H1 (cell line): ENCODE data around the gene RAB3A. TPM values are rescaled to one million over a fixed set of nuclear protein-coding genes. Genes with fewer than 3 reads are reported as not detected.

Source experiments
- CTCF ChIA-PET: fragments of 300-600 bp; sonication (Branson Sonifier 250); formaldehyde crosslinking; loops from one replicate; lab custom pipeline; 2021; ENCODE audit not compliant: partially characterized antibody; lab: Charles Lee
- POLR2A ChIA-PET: fragments of 300-600 bp; sonication (Branson Sonifier 250); formaldehyde crosslinking; loops from one replicate; lab custom pipeline; 2021; ENCODE audit warnings: inconsistent platforms; ENCODE audit not compliant: partially characterized antibody; lab: Charles Lee
- DNase-seq, 2 experiments: peaks; one replicate each; pipeline versions ENCODE4 v3.0.0 to v3.0.0-alpha.2; 2010 to 2022; ENCODE audit warnings: low spot score in 2 of 2, low read depth in 1 of 2, mixed read lengths in 1 of 2
- FAIRE-seq: peaks from 2 replicates; lab custom pipeline; 2011; peaks lifted over from hg19 to GRCh38; lab: Jason Lieb, UNC
- H2AFZ ChIP-seq: 2 replicates; pipeline ENCODE4 v1.8.1; 2012; ENCODE audit warnings: low read length, inconsistent platforms
- H2AK5ac ChIP-seq: 2 replicates; pipeline ENCODE4 v1.6.1; 2013; ENCODE audit warnings: low read depth, low read length
- H2BK120ac ChIP-seq: replicated peaks from 2 replicates; pipeline ENCODE3; 2013; ENCODE audit warnings: low read depth, low read length, inconsistent platforms
- H2BK12ac ChIP-seq: 2 replicates; pipeline ENCODE4 v1.6.1; 2013; ENCODE audit warnings: low read depth, low read length
- H2BK15ac ChIP-seq: 2 replicates; pipeline ENCODE4 v1.6.1; 2013; ENCODE audit warnings: low read length
- H2BK20ac ChIP-seq: 2 replicates; pipeline ENCODE4 v1.6.1; 2013; ENCODE audit warnings: low read length
- H2BK5ac ChIP-seq: 2 replicates; pipeline ENCODE4 v1.6.1; 2013; ENCODE audit warnings: low read depth, low read length
- H3K14ac ChIP-seq: 2 replicates; pipeline ENCODE4 v1.6.1; 2013; ENCODE audit warnings: inconsistent platforms; ENCODE audit not compliant: insufficient read length
- H3K18ac ChIP-seq: 2 replicates; pipeline ENCODE4 v1.6.1; 2013; ENCODE audit warnings: low read length; ENCODE audit errors: extremely low read depth
- H3K23ac ChIP-seq: 2 replicates; pipeline ENCODE4 v1.6.1; 2013; ENCODE audit warnings: inconsistent platforms; ENCODE audit not compliant: insufficient read length
- H3K23me2 ChIP-seq: 2 replicates; pipeline ENCODE4 v1.6.1; 2013; ENCODE audit warnings: low read depth, low read length
- H3K27ac ChIP-seq: 2 replicates; pipeline ENCODE4 v1.6.1; 2011; ENCODE audit warnings: low read depth, low read length, inconsistent platforms
- H3K27me3 ChIP-seq, 4 experiments: replicated peaks in 1 of 4; 1 replicate in 1 of 4; 2 replicates in 3 of 4; pipeline versions ENCODE4 v1.6.1 to v1.8.1; 2011 to 2013; ENCODE audit warnings: low read length in 3 of 4, mild to moderate bottlenecking in 3 of 4, inconsistent platforms in 2 of 4, mixed read lengths in 2 of 4, moderate library complexity in 1 of 4; ENCODE audit not compliant: control insufficient read depth in 3 of 4, insufficient read depth in 3 of 4; ENCODE audit errors: extremely low read depth in 1 of 4
- H3K36me3 ChIP-seq, 4 experiments: 2 replicates each; pipeline versions ENCODE4 v1.6.1 to v1.8.1; 2011 to 2013; ENCODE audit warnings: mild to moderate bottlenecking in 4 of 4, low read length in 3 of 4, moderate library complexity in 2 of 4, control low read depth in 1 of 4, inconsistent platforms in 1 of 4; ENCODE audit not compliant: insufficient read depth in 4 of 4, control insufficient read depth in 2 of 4
- H3K4ac ChIP-seq: replicated peaks from 2 replicates; pipeline ENCODE3; 2013; ENCODE audit warnings: low read length, low read depth, mixed read lengths, inconsistent platforms; ENCODE audit not compliant: insufficient read length
- H3K4me1 ChIP-seq, 4 experiments: replicated peaks in 1 of 4; 1 replicate in 1 of 4; 2 replicates in 3 of 4; pipeline versions ENCODE4 v1.6.1 to v1.8.1; 2011 to 2013; ENCODE audit warnings: low read length in 3 of 4, inconsistent platforms in 2 of 4, mixed read lengths in 1 of 4; ENCODE audit not compliant: insufficient read depth in 4 of 4, control insufficient read depth in 3 of 4
- H3K4me2 ChIP-seq, 2 experiments: 2 replicates each; pipeline versions ENCODE4 v1.6.1 to v1.8.1; 2011 to 2013; ENCODE audit warnings: low read depth in 2 of 2, low read length in 2 of 2, control low read depth in 1 of 2, inconsistent platforms in 1 of 2, mild to moderate bottlenecking in 1 of 2; ENCODE audit not compliant: insufficient read depth in 1 of 2
- H3K4me3 ChIP-seq, 4 experiments: fragments of 200-600, 300-600 bp in 1 of 4; sonication (generic), shearing (Covaris generic), sonication (Bioruptor Twin) in 1 of 4; 2 replicates each; pipeline versions ENCODE4 v1.5.1 to v1.8.1; 2011 to 2016; ENCODE audit warnings: low read length in 4 of 4, low read depth in 3 of 4, control low read depth in 2 of 4, inconsistent platforms in 2 of 4, mild to moderate bottlenecking in 2 of 4, mixed read lengths in 1 of 4, moderate library complexity in 1 of 4; ENCODE audit not compliant: insufficient read depth in 2 of 4; ENCODE audit errors: extremely low read depth in 1 of 4
- H3K56ac ChIP-seq: replicated peaks from 2 replicates; pipeline ENCODE3; 2013; ENCODE audit warnings: low read depth, mild to moderate bottlenecking, mixed read lengths, low read length, inconsistent platforms; ENCODE audit not compliant: insufficient read length
- H3K79me1 ChIP-seq: 2 replicates; pipeline ENCODE4 v1.6.1; 2013; ENCODE audit warnings: low read depth, low read length, control low read depth
- H3K79me2 ChIP-seq, 2 experiments: 2 replicates each; pipeline versions ENCODE4 v1.6.1 to v1.8.1; 2012 to 2013; ENCODE audit warnings: low read length in 2 of 2, mild to moderate bottlenecking in 2 of 2, inconsistent platforms in 1 of 2; ENCODE audit not compliant: insufficient read depth in 2 of 2, control insufficient read depth in 1 of 2
- H3K9ac ChIP-seq, 4 experiments: replicated peaks in 1 of 4; 1 replicate in 1 of 4; 2 replicates in 3 of 4; pipeline versions ENCODE4 v1.6.1 to v1.8.1; 2011 to 2013; ENCODE audit warnings: low read depth in 3 of 4, low read length in 3 of 4, control low read depth in 2 of 4, mild to moderate bottlenecking in 2 of 4, moderate library complexity in 2 of 4, inconsistent platforms in 1 of 4; ENCODE audit errors: extremely low read depth in 1 of 4
- H3K9me3 ChIP-seq, 2 experiments: 2 replicates each; pipeline versions ENCODE4 v1.6.1 to v1.8.1; 2012 to 2013; ENCODE audit warnings: mild to moderate bottlenecking in 2 of 2, moderate library complexity in 2 of 2, control low read depth in 1 of 2, inconsistent platforms in 1 of 2, low read depth in 1 of 2, low read length in 1 of 2, mixed read lengths in 1 of 2; ENCODE audit not compliant: insufficient read depth in 2 of 2
- H4K20me1 ChIP-seq, 2 experiments: replicated peaks in 1 of 2; 2 replicates each; pipeline versions ENCODE3 to v1.8.1; 2011 to 2013; ENCODE audit warnings: inconsistent platforms in 2 of 2, low read length in 2 of 2, mild to moderate bottlenecking in 1 of 2; ENCODE audit not compliant: insufficient read depth in 2 of 2, control insufficient read depth in 1 of 2
- H4K5ac ChIP-seq: 2 replicates; pipeline ENCODE4 v1.6.1; 2013; ENCODE audit warnings: low read length, low read depth, mixed read lengths, inconsistent platforms; ENCODE audit not compliant: insufficient read length
- H4K8ac ChIP-seq: 2 replicates; pipeline ENCODE4 v1.8.0; 2013; ENCODE audit warnings: mild to moderate bottlenecking, moderate library complexity, low read length, inconsistent platforms; ENCODE audit not compliant: insufficient read depth; ENCODE audit errors: extremely low read depth
- H4K91ac ChIP-seq: replicated peaks from 2 replicates; pipeline ENCODE3; 2013; ENCODE audit warnings: low read length, mixed read lengths, inconsistent platforms; ENCODE audit not compliant: insufficient read length
- BACH1 ChIP-seq: IDR thresholded peaks from 2 replicates; pipeline ENCODE4 v1.6.1; 2012; ENCODE audit warnings: low read length, improper control_type of control experiment
- CREB1 ChIP-seq: IDR thresholded peaks from 2 replicates; pipeline ENCODE4 v1.6.1; 2012; ENCODE audit warnings: inconsistent platforms
- EGR1 ChIP-seq: IDR thresholded peaks from 2 replicates; pipeline ENCODE4 v1.6.1; 2011; ENCODE audit warnings: low read depth, low read length, borderline replicate concordance
- HDAC2 ChIP-seq, 2 experiments: fragments of 300-600 bp in 1 of 2; sonication (generic) in 1 of 2; IDR thresholded peaks; 2 replicates each; pipeline ENCODE4 v1.6.1; 2011 to 2012; ENCODE audit warnings: low read depth in 2 of 2, low read length in 2 of 2, mild to moderate bottlenecking in 2 of 2, moderate library complexity in 2 of 2, borderline replicate concordance in 1 of 2, inconsistent platforms in 1 of 2
- SRF ChIP-seq: IDR thresholded peaks from 2 replicates; pipeline ENCODE4 v1.6.1; 2011; ENCODE audit warnings: mild to moderate bottlenecking, low read depth, low read length, moderate library complexity
- TEAD4 ChIP-seq: IDR thresholded peaks from 2 replicates; pipeline ENCODE4 v1.6.1; 2012; ENCODE audit warnings: low read depth, low read length, inconsistent platforms, mixed read lengths
- YY1 ChIP-seq: IDR thresholded peaks from 2 replicates; pipeline ENCODE4 v1.6.1; 2011; ENCODE audit warnings: low read depth, mild to moderate bottlenecking, low read length
- ZNF274 ChIP-seq: IDR thresholded peaks from 2 replicates; pipeline ENCODE4 v1.7.0; 2012; ENCODE audit warnings: low read length, borderline replicate concordance; ENCODE audit errors: extremely low read depth
- WGBS, 2 experiments: shearing (Covaris generic) in 1 of 2; methylation state at CpG; one replicate each; pipeline versions ENCODE4 v1.1.6 to v1.1.7; 2013 to 2015; ENCODE audit warnings: low lambda C conversion rate in 2 of 2, mixed read lengths in 2 of 2, inconsistent platforms in 1 of 2, low coverage in 1 of 2, missing lambda C conversion rate in 1 of 2; ENCODE audit not compliant: insufficient replicate concordance in 2 of 2, insufficient coverage in 1 of 2, insufficient read length in 1 of 2; ENCODE audit errors: extremely low coverage in 1 of 2, missing lambda C conversion rate in 1 of 2; 5-methylcytosine and 5-hydroxymethylcytosine counted together
- polyA plus RNA-seq, 7 experiments: library from polyadenylated mRNA; depleted of rRNA in 3 of 7; stranded (reverse) in 5 of 7; unstranded in 2 of 7; fragments of >200 nt in 5 of 7; fragments of 200-250 nt in 2 of 7; gene quantifications; 1 replicate in 5 of 7; 2 replicates in 1 of 7; 4 replicates in 1 of 7; pipeline versions ENCODE4 v1.2.1 to v1.2.3, GENCODE V29; 2011 to 2013; ENCODE audit warnings: missing spikeins in 2 of 7, mixed read lengths in 2 of 7
- total RNA-seq: library from RNA; stranded (reverse); fragmentation: NEBNext Ultra II Directional; extraction: Animal tissue kit (Norgen Biotek cat#: 25700); gene quantifications from 2 replicates; pipeline ENCODE4 v1.2.1, GENCODE V29; 2021
- TF ChIP-seq, protein P1 (sequence below): IDR thresholded peaks from 2 replicates; pipeline ENCODE4 v1.6.1; 2012; ENCODE audit warnings: low read length, inconsistent platforms

RAB3A gene
- total and polyA plus RNA-seq, 2 of the 8 experiments (the other 6 are each of a cell fraction or from before 2014, with no cell fraction given), result 13.6 to 14.2 TPM

DNA sequence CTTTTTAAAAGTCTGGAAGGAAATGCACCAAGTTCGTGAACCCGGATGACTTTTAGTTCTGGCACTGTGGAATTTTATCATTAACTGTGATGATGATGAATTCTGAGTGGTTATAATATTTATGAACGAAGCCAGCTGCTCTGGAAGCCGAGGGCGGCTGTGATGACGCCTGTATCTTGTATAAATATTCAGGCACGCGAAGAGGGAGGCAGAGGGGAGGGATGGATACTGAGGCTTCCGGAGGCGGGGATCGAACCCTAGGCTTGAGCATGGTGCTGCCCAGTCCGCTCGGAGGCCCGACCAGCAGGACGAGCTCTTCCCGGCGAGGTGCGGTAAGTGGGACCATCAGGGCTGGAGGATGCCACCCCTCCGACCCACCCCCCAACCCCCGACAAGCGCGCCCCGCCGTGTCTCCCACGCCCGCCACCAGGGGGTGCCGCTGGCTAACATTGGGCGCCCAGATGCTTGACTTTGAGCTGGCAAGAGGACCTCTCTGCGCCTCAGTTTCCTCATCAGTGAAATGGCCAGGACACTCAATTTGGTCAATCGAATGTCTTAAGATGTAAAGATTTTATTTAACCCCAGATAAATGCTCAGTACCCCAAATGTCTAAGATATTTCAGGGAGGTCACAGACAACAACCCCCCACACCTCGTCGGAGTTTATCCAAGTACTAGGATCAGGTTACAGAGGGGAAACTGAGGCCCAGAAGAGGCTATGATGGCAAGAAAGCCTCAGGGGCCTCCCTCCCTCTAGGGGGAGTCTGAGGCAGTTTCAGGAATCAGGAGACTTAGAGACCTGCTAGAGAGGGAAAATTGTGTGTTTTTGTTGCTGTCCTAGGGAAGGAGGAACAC lies 4.5 kb upstream of the RAB3A start:
- Histone ChIP-seq H3K23ac (no peak overlapping the region), H3K4me2 (no peak overlapping the region), H3K79me1 (peaks cover 2% of the 10 kb centered on the region; the same call in 1 of the 2 replicates), H2AK5ac (no peak overlapping the region), H3K56ac (no peak overlapping the region), H2BK15ac (peak overlapping the region; percentile 29; the same call in 1 of the 2 replicates), H3K9ac (no peak overlapping the region), H3K4me1 (peaks cover 0 to 6% (median 2%) of the 10 kb centered on the region in 4 experiments; a peak in 5 of 7 replicates), H3K27me3 (no peaks in the 10 kb centered on the region), H4K91ac (no peak overlapping the region), H2AFZ (no peak overlapping the region), H3K23me2 (peaks cover 8% of the 10 kb centered on the region), H3K9me3 (no peaks in the 10 kb centered on the region), H2BK5ac (no peak overlapping the region), H3K79me2 (no peaks in the 10 kb centered on the region), H4K8ac (no peak overlapping the region; the same call in 1 of the 2 replicates), H3K4me3 (no peak overlapping the region), H3K36me3 (no peaks in the 10 kb centered on the region), H3K4ac (no peak overlapping the region), H2BK120ac (no peak overlapping the region), H2BK12ac (no peak overlapping the region), H3K18ac (no peak overlapping the region), H3K27ac (no peak overlapping the region), H2BK20ac (no peak overlapping the region), H4K20me1 (peaks cover 0 to 6% of the 10 kb centered on the region in 2 experiments), H4K5ac (no peak overlapping the region), H3K14ac (no peak overlapping the region)
- FAIRE-seq (no peak), DNase-seq (peak in 1 of 2 experiments; percentile 86)
- 68% methylated on average over 14 of the region's 32 CpGs; no CpG with 5 or more reads in 1 of the 2 experiments for WGBS, 2 experiments
- CTCF ChIA-PET, result interaction anchor here (0.8 to 11.5 kb wide), 9 partner anchors 12 to 71 kb away, joined by 3 to 305 read pairs (median 7); partner anchors contain the start of gene PIK3R2
- POLR2A ChIA-PET, result interaction anchor here (0.8 to 7.3 kb wide), 7 partner anchors 12 to 72 kb away, joined by 3 to 65 read pairs (median 4); partner anchors contain the start of genes IQCN and JUND
- no peak for TF ChIP-seq SRF
- no peak for TF ChIP-seq BACH1
- no peak for TF ChIP-seq ZNF274
- TF ChIP-seq TEAD4, result no peak
- TF ChIP-seq, protein P1, sequence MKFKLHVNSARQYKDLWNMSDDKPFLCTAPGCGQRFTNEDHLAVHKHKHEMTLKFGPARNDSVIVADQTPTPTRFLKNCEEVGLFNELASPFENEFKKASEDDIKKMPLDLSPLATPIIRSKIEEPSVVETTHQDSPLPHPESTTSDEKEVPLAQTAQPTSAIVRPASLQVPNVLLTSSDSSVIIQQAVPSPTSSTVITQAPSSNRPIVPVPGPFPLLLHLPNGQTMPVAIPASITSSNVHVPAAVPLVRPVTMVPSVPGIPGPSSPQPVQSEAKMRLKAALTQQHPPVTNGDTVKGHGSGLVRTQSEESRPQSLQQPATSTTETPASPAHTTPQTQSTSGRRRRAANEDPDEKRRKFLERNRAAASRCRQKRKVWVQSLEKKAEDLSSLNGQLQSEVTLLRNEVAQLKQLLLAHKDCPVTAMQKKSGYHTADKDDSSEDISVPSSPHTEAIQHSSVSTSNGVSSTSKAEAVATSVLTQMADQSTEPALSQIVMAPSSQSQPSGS, result 0 out of 2 replicates have a peak, but pooled peaks have one; percentile 24
- peak in 1 of 2 experiments; percentile 91; a peak in 1 of 4 replicates for TF ChIP-seq HDAC2 (IDR thresholded peaks at IDR 0.05; ENCODE audit: borderline replicate concordance in 1 of 2, low read depth in 2 of 2, low read length in 2 of 2)
- TF ChIP-seq EGR1, result no peak
- TF ChIP-seq CREB1, result no peak
- no peak for TF ChIP-seq YY1
